Measurements from ENCODE around the gene DCN. TPM values are rescaled to one million over a fixed set of nuclear protein-coding genes. Genes with fewer than 3 reads are reported as not detected.

DCN gene, protein sequence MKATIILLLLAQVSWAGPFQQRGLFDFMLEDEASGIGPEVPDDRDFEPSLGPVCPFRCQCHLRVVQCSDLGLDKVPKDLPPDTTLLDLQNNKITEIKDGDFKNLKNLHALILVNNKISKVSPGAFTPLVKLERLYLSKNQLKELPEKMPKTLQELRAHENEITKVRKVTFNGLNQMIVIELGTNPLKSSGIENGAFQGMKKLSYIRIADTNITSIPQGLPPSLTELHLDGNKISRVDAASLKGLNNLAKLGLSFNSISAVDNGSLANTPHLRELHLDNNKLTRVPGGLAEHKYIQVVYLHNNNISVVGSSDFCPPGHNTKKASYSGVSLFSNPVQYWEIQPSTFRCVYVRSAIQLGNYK
- 932 TPM for total RNA-seq

DNA sequence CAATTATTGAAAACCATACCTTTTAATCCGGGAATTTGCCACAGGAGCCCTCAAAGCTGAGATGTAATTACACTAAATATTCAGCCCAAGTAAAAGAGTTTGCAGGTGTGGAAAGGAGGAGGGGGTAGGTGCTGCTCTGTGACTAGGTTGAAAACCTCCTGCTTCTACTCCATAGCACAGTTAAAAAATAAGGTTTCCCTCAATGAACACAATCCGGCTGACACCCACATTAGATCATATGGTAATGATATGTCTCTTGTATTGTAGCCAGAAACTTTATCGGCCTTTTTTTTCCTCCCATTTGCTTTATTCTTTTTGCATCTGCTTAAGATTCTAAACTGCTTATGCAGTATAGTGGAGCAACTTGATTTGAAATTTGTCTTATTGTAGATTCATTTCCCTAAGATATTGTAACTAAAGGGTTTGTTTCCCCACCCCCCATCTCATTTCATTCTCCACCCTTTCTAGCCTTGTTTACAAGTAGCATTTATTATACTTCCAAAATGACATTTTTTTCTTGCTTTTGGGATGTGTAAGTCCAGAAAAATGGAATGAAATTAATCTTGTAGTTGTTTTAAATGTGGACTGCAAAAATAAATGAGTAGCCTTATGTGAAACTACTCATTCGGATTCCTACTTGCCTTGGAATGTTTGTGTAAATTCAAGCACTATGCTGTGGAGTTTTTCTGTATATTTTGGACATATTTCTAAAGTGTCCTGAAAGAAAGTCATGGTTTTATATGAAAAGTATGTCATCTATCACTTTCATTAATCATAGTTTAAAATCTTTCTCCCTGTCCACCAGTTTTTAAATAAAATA is at the start of gene DCN:
DCN (minus strand) TSS at position 182 of the 820 bp plus-strand sequence. CDS start 4,265 bp downstream, outside the sequence.

DNA sequence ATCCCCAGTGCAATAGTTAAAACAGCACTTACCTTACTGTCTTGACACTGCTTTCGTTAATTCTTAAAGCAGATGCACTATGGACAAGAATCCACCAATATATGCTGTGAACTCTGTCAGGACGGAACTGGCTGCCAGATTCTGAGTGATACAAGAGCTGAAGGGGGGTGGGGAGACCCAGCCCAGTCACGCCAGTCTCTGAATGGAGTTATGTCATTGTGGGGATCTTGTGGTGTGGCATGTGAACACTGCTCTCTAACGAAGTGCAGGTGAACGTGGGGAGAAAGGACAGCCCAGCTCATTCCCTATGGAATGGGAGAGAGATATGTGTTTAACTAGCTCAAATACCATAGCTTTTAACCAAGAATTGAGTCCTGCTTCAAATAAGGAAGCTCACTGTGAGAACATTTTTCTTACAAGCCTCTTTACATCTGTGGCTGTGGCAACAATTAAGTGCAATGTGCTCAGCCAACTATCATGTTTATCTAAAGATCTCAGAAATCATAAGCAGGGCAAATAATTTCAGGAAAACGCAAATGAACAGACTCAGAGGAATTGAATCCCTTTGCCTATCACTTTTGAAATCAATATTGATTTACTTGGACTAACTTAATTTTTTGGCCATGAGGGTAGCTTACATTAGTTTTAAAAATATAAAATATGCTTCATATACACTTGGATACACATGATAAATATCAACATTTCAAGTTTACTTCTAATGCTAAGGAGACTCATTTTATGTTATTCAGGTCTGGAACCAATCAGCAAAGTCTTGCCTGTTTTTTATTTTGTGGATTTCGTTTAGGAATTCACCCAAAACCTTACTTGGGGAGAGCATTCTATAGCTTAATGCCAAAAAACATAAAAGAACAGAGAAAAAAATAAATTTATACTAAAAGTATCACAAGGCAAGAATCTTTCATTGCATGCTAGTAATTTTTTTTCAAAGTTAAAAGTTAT is 71.0 kb downstream of the DCN start, which contains the start of gene LUM:
LUM (minus strand) TSS at position 129 of the 960 bp plus-strand sequence. CDS start 2,515 bp downstream, outside the sequence.

Other genes with a start within 250 kb of the DCN start
- not detected for gene CCER1, start 227.6 kb downstream of the DCN start, total RNA-seq
- gene EPYC, start 177.8 kb downstream of the DCN start, total RNA-seq = not detected
- gene KERA, start 124.8 kb downstream of the DCN start, total RNA-seq = 52.3 TPM
- gene LUM, start 71.3 kb downstream of the DCN start, total RNA-seq = 312 TPM